Liver (tissue), 9 donors: ENCODE data around the gene STOM. TPM values are rescaled to one million over a fixed set of nuclear protein-coding genes. Genes with fewer than 3 reads are reported as not detected.

ENCODE experiments used
- DNase-seq: peaks from one replicate; pipeline ENCODE4 v3.0.0-alpha.2; 2017; ENCODE audit warnings: low spot score
- H3K27ac ChIP-seq, 2 donors: one replicate each; pipeline ENCODE4 v1.7.0; 2013; ENCODE audit warnings: inconsistent platforms in 2 of 2, low read length in 2 of 2, control low read depth in 1 of 2, low read depth in 1 of 2, mild to moderate bottlenecking in 1 of 2
- H3K27me3 ChIP-seq, 4 donors: one replicate each; pipeline versions ENCODE4 v1.6.1 to v1.7.0; 2013; ENCODE audit warnings: low read length in 3 of 4, inconsistent platforms in 1 of 4, mild to moderate bottlenecking in 1 of 4, moderate library complexity in 1 of 4; ENCODE audit not compliant: control insufficient read depth in 4 of 4, insufficient read depth in 4 of 4
- H3K36me3 ChIP-seq, 4 donors: one replicate each; pipeline versions ENCODE4 v1.6.1 to v1.7.0; 2013; ENCODE audit warnings: low read length in 3 of 4, mild to moderate bottlenecking in 3 of 4, low read depth in 1 of 4, moderate library complexity in 1 of 4; ENCODE audit not compliant: control insufficient read depth in 4 of 4, insufficient read depth in 3 of 4
- H3K4me1 ChIP-seq, 4 donors: one replicate each; pipeline versions ENCODE4 v1.6.1 to v1.7.0; 2013; ENCODE audit warnings: low read length in 3 of 4, mild to moderate bottlenecking in 3 of 4, moderate library complexity in 1 of 4; ENCODE audit not compliant: control insufficient read depth in 4 of 4, insufficient read depth in 4 of 4
- H3K4me3 ChIP-seq, 3 donors: one replicate each; pipeline versions ENCODE4 v1.6.1 to v1.7.0; 2013; ENCODE audit warnings: low read length in 3 of 3, control low read depth in 1 of 3, low read depth in 1 of 3, mild to moderate bottlenecking in 1 of 3
- H3K9ac ChIP-seq, 2 donors: one replicate each; pipeline ENCODE4 v1.7.0; 2013; ENCODE audit warnings: low read length in 2 of 2, mild to moderate bottlenecking in 2 of 2, moderate library complexity in 2 of 2, control low read depth in 1 of 2, low read depth in 1 of 2
- H3K9me3 ChIP-seq, 4 donors: one replicate each; pipeline versions ENCODE4 v1.6.1 to v1.7.0; 2013; ENCODE audit warnings: low read length in 3 of 4; ENCODE audit not compliant: control insufficient read depth in 4 of 4
- ATF3 ChIP-seq: IDR thresholded peaks from 2 replicates; pipeline ENCODE4 v1.6.1; 2016; ENCODE audit warnings: antibody characterized with exemption
- CTCF ChIP-seq: fragments of 150-350 bp; IDR thresholded peaks from 2 replicates; pipeline ENCODE4 v1.5.1; 2017; ENCODE audit warnings: improper control_type of control experiment, low read depth, low read length; ENCODE audit not compliant: missing input control
- EGR1 ChIP-seq, 2 donors: IDR thresholded peaks; 2 replicates each; pipeline ENCODE4 v1.6.1; 2016 to 2018; ENCODE audit warnings: antibody characterized with exemption in 2 of 2, low read depth in 2 of 2
- FOXA1 ChIP-seq: IDR thresholded peaks from 2 replicates; pipeline ENCODE4 v1.6.1; 2016; ENCODE audit warnings: antibody characterized with exemption
- FOXA2 ChIP-seq: IDR thresholded peaks from 2 replicates; pipeline ENCODE4 v1.6.1; 2016; ENCODE audit warnings: antibody characterized with exemption
- GABPA ChIP-seq, 2 donors: IDR thresholded peaks in 1 of 2; conservative IDR thresholded peaks in 1 of 2; 2 replicates each; pipeline ENCODE4 v1.6.1; 2016; ENCODE audit warnings: antibody characterized with exemption in 2 of 2, mild to moderate bottlenecking in 1 of 2, moderate library complexity in 1 of 2
- HNF4A ChIP-seq, 2 donors: conservative IDR thresholded peaks; 2 replicates each; pipeline ENCODE4 v1.6.1; 2016; ENCODE audit warnings: antibody characterized with exemption in 2 of 2, mild to moderate bottlenecking in 2 of 2
- HNF4G ChIP-seq: IDR thresholded peaks from 2 replicates; pipeline ENCODE4 v1.6.1; 2016; ENCODE audit warnings: antibody characterized with exemption
- MAX ChIP-seq: IDR thresholded peaks from 2 replicates; pipeline ENCODE4 v1.6.1; 2016; ENCODE audit warnings: antibody characterized with exemption
- NR2F2 ChIP-seq: IDR thresholded peaks from 2 replicates; pipeline ENCODE4 v1.6.1; 2016; ENCODE audit warnings: antibody characterized with exemption
- RAD21 ChIP-seq, 2 donors: IDR thresholded peaks; 2 replicates each; pipeline ENCODE4 v1.6.1; 2016; ENCODE audit warnings: antibody characterized with exemption in 2 of 2, mild to moderate bottlenecking in 2 of 2
- REST ChIP-seq: IDR thresholded peaks from 2 replicates; pipeline ENCODE4 v1.6.1; 2016; ENCODE audit warnings: antibody characterized with exemption, mild to moderate bottlenecking
- RXRA ChIP-seq, 2 donors: IDR thresholded peaks; 2 replicates each; pipeline ENCODE4 v1.6.1; 2017 to 2018; ENCODE audit warnings: antibody characterized with exemption in 2 of 2, mild to moderate bottlenecking in 1 of 2
- SP1 ChIP-seq: IDR thresholded peaks from 2 replicates; pipeline ENCODE4 v1.6.1; 2018; ENCODE audit warnings: antibody characterized with exemption, mild to moderate bottlenecking
- TAF1 ChIP-seq: conservative IDR thresholded peaks from 2 replicates; pipeline ENCODE4 v1.6.1; 2016; ENCODE audit warnings: antibody characterized with exemption, mild to moderate bottlenecking
- ZBTB33 ChIP-seq: IDR thresholded peaks from 2 replicates; pipeline ENCODE4 v1.6.1; 2016; ENCODE audit warnings: antibody characterized with exemption
- WGBS: extraction: QIAGEN DNeasy Blood & Tissue Kit; methylation state at CpG from one replicate; pipeline ENCODE4 v1.1.7; 2013; 5-methylcytosine and 5-hydroxymethylcytosine counted together
- polyA plus RNA-seq, 2 donors: library from polyadenylated mRNA; stranded (reverse) in 1 of 2; unstranded in 1 of 2; fragments of 200-250 nt in 1 of 2; fragments of >200 nt in 1 of 2; fragmentation: Nextera tagmentation in 1 of 2; extraction: Ambion mirVana in 1 of 2; gene quantifications; one replicate each; pipeline versions ENCODE4 v1.2.1 to v1.2.3, GENCODE V29; 2013 to 2015
- total RNA-seq, 2 donors: library from RNA; depleted of rRNA; stranded (reverse); fragments of >200 nt; gene quantifications; one replicate each; pipeline ENCODE4 v1.2.3, GENCODE V29; 2014
- donor health status: healthy.
- donor health status: healthy.
- donor health status: healthy.
- donor health status: healthy.
- donor health status: healthy.

The STOM gene
- total and polyA plus RNA-seq, 4 donors, result 150 to 398 (median 265) TPM

- WGBS, result 9% methylated on average over 8 of the region's 8 CpGs
- H3K9ac ChIP-seq, result peak overlapping the region; percentile 89 to 95
- TF ChIP-seq SP1 (no peak), EGR1 (IDR thresholded peaks at IDR 0.05; ENCODE audit: low read depth in 2 of 2) (no peak), HNF4G (no peak), TAF1 (no peak), MAX (no peak), RXRA (IDR thresholded peaks at IDR 0.05) (no peak), REST (no peak), FOXA2 (no peak), FOXA1 (no peak), RAD21 (IDR thresholded peaks at IDR 0.05) (no peak), CTCF (no peak), ZBTB33 (no peak)
- H3K36me3 ChIP-seq, result peaks cover 0 to 3% (median 0%) of the 10 kb centered on the region in 4 donors
- no peaks in the 10 kb centered on the region for H3K9me3 ChIP-seq
- peaks cover 13 to 61% (median 51%) of the 10 kb centered on the region in 4 donors for H3K4me1 ChIP-seq
- no peaks in the 10 kb centered on the region for H3K27me3 ChIP-seq
- H3K27ac ChIP-seq, result peak overlapping the region; percentile 70 to 93
- DNase-seq, result no peak
- H3K4me3 ChIP-seq, result peak overlapping the region; percentile 64 to 94 (median 86)
These were observed 1.3 kb downstream of the STOM start for GRCh38 chr9:121368745-121369144.

- 10% methylated on average over 1 of the region's 1 CpG for WGBS
- H3K9me3 ChIP-seq, result no peaks in the 10 kb centered on the region
- no peak for TF ChIP-seq CTCF
- no peak for TF ChIP-seq FOXA1
- TF ChIP-seq RXRA (IDR thresholded peaks at IDR 0.05), result peak in 1 of 2 donors; percentile 37
- peak; percentile 10 for TF ChIP-seq NR2F2
- TF ChIP-seq HNF4A (conservative IDR thresholded peaks at IDR 0.05), result peak; percentile 74 to 80
- TF ChIP-seq TAF1, result peak; percentile 77
- TF ChIP-seq MAX, result no peak
- no peak for TF ChIP-seq ATF3
- no peak for TF ChIP-seq EGR1 (IDR thresholded peaks at IDR 0.05; ENCODE audit: low read depth in 2 of 2)
- peak; percentile 66 for TF ChIP-seq FOXA2
- TF ChIP-seq GABPA (IDR thresholded peaks at IDR 0.05 in 1 of 2, conservative IDR thresholded peaks at IDR 0.05 in 1 of 2), result no peak
- TF ChIP-seq REST, result peak; percentile 47
- no peak for TF ChIP-seq RAD21 (IDR thresholded peaks at IDR 0.05)
These were observed 1.9 kb downstream of the STOM start for GRCh38 chr9:121368138-121368522.

More at GRCh38 chr9:121368138-121368522, 1.9 kb downstream of the STOM start:
- DNase-seq, result no peak
- Histone ChIP-seq H3K9ac (peak overlapping the region; percentile 81 to 89), H3K36me3 (peaks cover 0 to 3% (median 0%) of the 10 kb centered on the region in 4 donors), H3K27ac (peak overlapping the region; percentile 70 to 93), H3K4me1 (peaks cover 13 to 61% (median 51%) of the 10 kb centered on the region in 4 donors), H3K4me3 (peak overlapping the region; percentile 64 to 94 (median 86)), H3K27me3 (no peaks in the 10 kb centered on the region)
